Hepatocyte (in vitro differentiated cells): ENCODE results near the gene FAR1. TPM values are rescaled to one million over a fixed set of nuclear protein-coding genes. Genes with fewer than 3 reads are reported as not detected.

Source experiments
- DNase-seq: peaks from one replicate; pipeline ENCODE4 v3.0.0-alpha.2; 2016; ENCODE audit warnings: low spot score
- H2AFZ ChIP-seq: fragments of 200-600 bp; sonication (generic); 2 replicates; pipeline ENCODE4 v1.6.0; 2016; ENCODE audit warnings: antibody characterized with exemption, mild to moderate bottlenecking
- H3K27ac ChIP-seq: fragments of 200-600 bp; sonication (generic); 2 replicates; pipeline ENCODE4 v1.5.1; 2016; ENCODE audit warnings: mild to moderate bottlenecking
- H3K27me3 ChIP-seq: fragments of 200-600 bp; sonication (generic); 2 replicates; pipeline ENCODE4 v1.6.1; 2016
- H3K36me3 ChIP-seq: fragments of 200-600 bp; sonication (generic); replicated peaks from 2 replicates; pipeline ENCODE4 v1.5.1; 2016; ENCODE audit warnings: low read depth; ENCODE audit not compliant: insufficient read depth
- H3K4me1 ChIP-seq: fragments of 200-600 bp; sonication (generic); 2 replicates; pipeline ENCODE4 v1.5.1; 2016; ENCODE audit warnings: mild to moderate bottlenecking, moderate library complexity; ENCODE audit not compliant: insufficient read depth
- H3K4me2 ChIP-seq: fragments of 200-600 bp; sonication (generic); 2 replicates; pipeline ENCODE4 v1.6.0; 2016
- H3K4me3 ChIP-seq: fragments of 200-600 bp; sonication (generic); 2 replicates; pipeline ENCODE4 v1.5.1; 2016; ENCODE audit warnings: mild to moderate bottlenecking
- H3K79me2 ChIP-seq: fragments of 200-600 bp; sonication (generic); 2 replicates; pipeline ENCODE4 v1.6.0; 2017; ENCODE audit warnings: mild to moderate bottlenecking
- H3K9me2 ChIP-seq: fragments of 200-600 bp; sonication (generic); replicated peaks from 2 replicates; pipeline ENCODE4 v1.6.0; 2017; ENCODE audit warnings: mild to moderate bottlenecking; ENCODE audit not compliant: insufficient read depth
- H3K9me3 ChIP-seq: fragments of 200-600 bp; sonication (generic); 2 replicates; pipeline ENCODE4 v1.5.1; 2016; ENCODE audit warnings: low read depth, mild to moderate bottlenecking
- H4K20me1 ChIP-seq: fragments of 200-600 bp; sonication (generic); 2 replicates; pipeline ENCODE4 v1.6.0; 2016; ENCODE audit warnings: mild to moderate bottlenecking; ENCODE audit not compliant: insufficient read depth, poor library complexity, severe bottlenecking
- CTCF ChIP-seq: fragments of 200-600 bp; sonication (generic); IDR thresholded peaks from 2 replicates; pipeline ENCODE4 v1.5.1; 2016; ENCODE audit warnings: antibody characterized with exemption, mild to moderate bottlenecking; ENCODE audit not compliant: poor library complexity
- EZH2 ChIP-seq: fragments of 200-600 bp; sonication (generic); IDR thresholded peaks from 2 replicates; pipeline ENCODE4 v1.6.1; 2016; ENCODE audit warnings: antibody characterized with exemption, mild to moderate bottlenecking, borderline replicate concordance
- EZH2phosphoT487 ChIP-seq: fragments of 200-600 bp; sonication (generic); IDR thresholded peaks from one replicate; pipeline ENCODE4 v1.6.1; 2018; ENCODE audit warnings: antibody characterized with exemption, mild to moderate bottlenecking, low read depth, moderate library complexity; ENCODE audit not compliant: unreplicated experiment, severe bottlenecking
- WGBS: methylation state at CpG from one replicate; pipeline ENCODE4 v1.1.6; 2016; ENCODE audit warnings: low lambda C conversion rate; ENCODE audit errors: missing lambda C conversion rate; 5-methylcytosine and 5-hydroxymethylcytosine counted together
- polyA plus RNA-seq: library from polyadenylated mRNA; unstranded; fragments of >200 nt; fragmentation: Nextera tagmentation; extraction: Ambion mirVana; gene quantifications from 2 replicates; pipeline ENCODE4 v1.2.1, GENCODE V29; 2016
- total RNA-seq: library from RNA; depleted of rRNA; stranded (reverse); fragments of >200 nt; gene quantifications from 2 replicates; pipeline ENCODE4 v1.2.3, GENCODE V29; 2014

FAR1 gene
- total and polyA plus RNA-seq, 2 experiments from 2014 or later: 21.7 to 71.4 TPM

DNA sequence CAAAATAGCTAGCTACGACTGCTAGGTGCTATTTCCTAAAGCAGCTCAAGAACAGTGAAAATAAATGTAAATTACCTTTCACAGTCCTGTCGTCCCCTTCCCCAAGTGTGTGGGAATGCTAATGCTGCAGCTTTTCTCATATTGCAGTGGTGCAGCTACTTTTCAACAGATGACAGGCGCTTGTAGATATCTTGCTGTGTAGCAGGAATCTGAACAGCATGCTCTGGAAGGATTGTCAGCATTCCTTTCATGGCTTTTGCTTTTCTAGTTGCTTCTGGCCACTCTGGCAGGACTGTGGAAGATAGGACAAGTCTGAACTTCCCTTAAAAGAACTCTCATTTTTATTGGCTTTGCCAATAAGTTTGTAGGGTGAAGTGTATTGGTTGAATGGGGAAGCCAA, 18.8 kb downstream of the FAR1 start:
- Histone ChIP-seq H3K4me1 (no peaks in the 10 kb centered on the region), H2AFZ (no peak overlapping the region)

DNA sequence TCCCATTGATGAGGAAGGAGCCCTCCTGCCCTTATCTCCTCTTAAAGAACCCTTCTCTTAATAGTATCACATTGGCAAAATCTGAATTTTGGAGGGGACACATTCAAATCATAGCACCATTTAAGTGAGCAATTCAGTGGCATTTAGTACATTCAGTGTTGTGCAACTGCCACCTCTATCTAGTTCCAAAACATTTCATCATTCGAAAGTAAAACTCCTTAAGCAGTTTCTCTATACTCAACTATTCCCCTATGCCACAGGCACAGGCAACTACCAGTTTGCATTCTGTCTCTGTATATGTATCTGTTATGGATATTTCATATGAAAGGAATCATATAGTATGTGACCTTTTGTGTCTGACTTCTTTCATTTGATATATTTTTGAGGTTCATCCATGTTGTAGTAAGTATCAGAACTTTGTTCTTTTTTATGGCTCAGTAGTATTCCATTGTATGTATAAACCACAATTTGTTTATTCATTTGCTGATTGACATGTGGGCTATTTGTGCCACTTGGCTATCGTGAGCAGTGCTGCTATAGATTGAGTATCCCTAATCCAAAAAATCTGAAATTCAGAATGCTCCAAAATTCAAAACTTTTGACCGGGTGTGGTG, 22.9 kb downstream of the FAR1 start:
- no peak for TF ChIP-seq CTCF
- TF ChIP-seq EZH2phosphoT487: no peak
- TF ChIP-seq EZH2: no peak
- Histone ChIP-seq H4K20me1 (peaks cover 22% of the 10 kb centered on the region), H3K4me2 (no peak overlapping the region), H3K27me3 (no peaks in the 10 kb centered on the region), H3K4me3 (no peak overlapping the region), H3K9me2 (no peaks in the 10 kb centered on the region), H3K79me2 (peaks cover 95% of the 10 kb centered on the region), H3K36me3 (no peaks in the 10 kb centered on the region), H3K4me1 (no peaks in the 10 kb centered on the region), H3K9me3 (no peaks in the 10 kb centered on the region), H3K27ac (no peak overlapping the region), H2AFZ (no peak overlapping the region)
- 97% methylated on average over 3 of the region's 3 CpGs for WGBS
- DNase-seq: no peak

More for the DNA sequence above, 18.8 kb downstream of the FAR1 start:
- Histone ChIP-seq H3K9me2 (no peaks in the 10 kb centered on the region), H3K27ac (no peak overlapping the region), H3K36me3 (no peaks in the 10 kb centered on the region), H4K20me1 (peaks cover 19% of the 10 kb centered on the region), H3K79me2 (peaks cover 95% of the 10 kb centered on the region), H3K4me3 (no peak overlapping the region), H3K9me3 (no peaks in the 10 kb centered on the region), H3K27me3 (no peaks in the 10 kb centered on the region), H3K4me2 (no peak overlapping the region)
- no peak for TF ChIP-seq EZH2
- 72% methylated on average over 3 of the region's 3 CpGs for WGBS
- DNase-seq: no peak

- peaks cover 95% of the 10 kb centered on the region for H3K79me2 ChIP-seq
- no peaks in the 10 kb centered on the region for H3K36me3 ChIP-seq
- H2AFZ ChIP-seq: no peak overlapping the region
- no peaks in the 10 kb centered on the region for H3K4me1 ChIP-seq
- TF ChIP-seq CTCF (no peak), EZH2phosphoT487 (no peak), EZH2 (no peak)
- H3K4me3 ChIP-seq: no peak overlapping the region
- no peaks in the 10 kb centered on the region for H3K9me2 ChIP-seq
- no peaks in the 10 kb centered on the region for H3K27me3 ChIP-seq
- DNase-seq: no peak
- no peak overlapping the region for H3K27ac ChIP-seq
- 60% methylated on average over 3 of the region's 3 CpGs for whole genome bisulfite sequencing
- H3K9me3 ChIP-seq: no peaks in the 10 kb centered on the region
- H3K4me2 ChIP-seq: no peak overlapping the region
- H4K20me1 ChIP-seq: peaks cover 22% of the 10 kb centered on the region
Measured at GRCh38 chr11:13692172-13692571, 23.7 kb downstream of the FAR1 start.

- Histone ChIP-seq H3K27ac (no peak overlapping the region), H4K20me1 (peaks cover 22% of the 10 kb centered on the region), H3K79me2 (peaks cover 86% of the 10 kb centered on the region), H3K4me3 (no peak overlapping the region), H3K27me3 (no peaks in the 10 kb centered on the region), H3K36me3 (no peaks in the 10 kb centered on the region), H2AFZ (no peak overlapping the region), H3K4me2 (no peak overlapping the region), H3K9me2 (no peaks in the 10 kb centered on the region), H3K9me3 (no peaks in the 10 kb centered on the region), H3K4me1 (peaks cover 14% of the 10 kb centered on the region)
- no peak for DNase-seq
- 97% methylated on average over 4 of the region's 4 CpGs for WGBS
- no peak for TF ChIP-seq CTCF
- TF ChIP-seq EZH2phosphoT487: no peak
- no peak for TF ChIP-seq EZH2
Measured at GRCh38 chr11:13694115-13694514, 25.6 kb downstream of the FAR1 start.
